ENCODE results near the gene AMPD3. TPM values are rescaled to one million over a fixed set of nuclear protein-coding genes. Genes with fewer than 3 reads are reported as not detected.

Gene AMPD3
- total and polyA plus RNA-seq, 2 of the 13 experiments (the other 11 are each of a cell fraction or from before 2014, with no cell fraction given): 0.33 to 2.3 TPM

DNA sequence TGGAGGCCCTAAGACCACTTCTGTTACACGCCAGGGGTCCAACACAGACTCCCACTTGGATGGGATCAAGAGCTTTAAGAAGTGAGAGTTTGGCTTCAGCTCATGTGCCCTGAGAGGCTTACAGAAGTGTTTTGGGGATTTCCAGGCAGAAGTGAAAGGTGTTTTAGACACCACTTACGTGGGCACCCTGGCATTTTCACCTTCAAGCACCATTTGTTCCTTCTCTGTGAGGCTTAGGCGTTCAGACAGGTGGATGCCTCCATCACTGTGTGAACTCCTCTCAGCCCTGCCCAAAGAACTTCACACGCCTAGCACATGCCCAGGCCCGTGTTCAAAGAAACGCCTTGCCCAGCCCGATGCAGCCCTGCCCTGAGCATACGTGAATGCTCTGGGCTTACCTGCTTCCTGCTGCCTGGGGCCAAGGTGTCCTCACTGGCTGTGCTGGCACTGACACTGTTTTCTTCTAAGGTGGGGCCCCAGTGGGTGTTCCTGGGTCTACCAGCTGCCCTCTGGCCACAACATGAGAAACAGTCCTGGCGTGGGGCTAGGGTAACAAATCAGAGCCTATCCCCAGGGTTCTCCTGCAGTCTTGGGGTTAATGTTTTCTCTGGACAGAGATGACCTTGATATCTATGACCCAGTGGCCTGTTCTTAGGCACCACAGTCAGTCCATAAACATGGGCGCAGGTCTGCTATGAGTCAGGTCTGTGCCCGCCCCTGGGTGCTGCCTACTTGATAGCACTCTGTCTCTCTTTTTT is 34.0 kb downstream of the AMPD3 start:
- no peaks in the 10 kb centered on the region for H3K27me3 ChIP-seq (ENCODE audit: control insufficient read depth in 1 of 2, insufficient read depth in 2 of 2, low read length in 2 of 2)
- H3K4me3 ChIP-seq (replicated peaks in 1 of 3; ENCODE audit: insufficient read depth in 1 of 3, low read depth in 2 of 3, low read length in 3 of 3): no peak overlapping the region
- ChIA-PET POLR2A (interaction anchor here (0.7 kb wide), 1 partner anchor 193 kb away, joined by 4 read pairs; no protein-coding TSS in a partner anchor), CTCF (ENCODE audit: low intra/inter-chr PET ratio, low total read pairs) (no interaction called here)
- H3K9ac ChIP-seq (ENCODE audit: insufficient read depth, low read depth, low read length): no peak overlapping the region
- in situ Hi-C loops (cut with HindIII; ENCODE audit: extremely low pct_ligation_motif_present, low pct_unique_long_range_greater_than_20kb) (no loop called here), intact Hi-C loops (cut with micrococcal nuclease; ENCODE audit: unreplicated experiment) (loop anchor here (10.0 kb wide), 1 partner anchor 586 kb away; no protein-coding TSS in a partner anchor)
- no peak overlapping the region for H3K27ac ChIP-seq (ENCODE audit: extremely low read length, insufficient read depth, low read length)
- H3K36me3 ChIP-seq (replicated peaks in 1 of 2; ENCODE audit: control insufficient read depth in 1 of 2, insufficient read depth in 2 of 2, low read length in 2 of 2): no peaks in the 10 kb centered on the region
- peaks cover 21% of the 10 kb centered on the region for H3K4me1 ChIP-seq (ENCODE audit: insufficient read depth, low read length)
- BruUV-seq (replicated peaks): no TSS peak
- H3K4me2 ChIP-seq (ENCODE audit: low read depth, low read length): no peak overlapping the region
- TF ChIP-seq CTCF (CRISPR knock-in tag; IDR thresholded peaks at IDR 0.05): no peak
- TF ChIP-seq PLRG1 (conservative IDR thresholded peaks at IDR 0.05): no peak
- TF ChIP-seq NR2F6 (IDR thresholded peaks at IDR 0.05): no peak
- no peak for TF ChIP-seq NR2F6 (CRISPR knock-in tag; IDR thresholded peaks at IDR 0.05)
- TF ChIP-seq ZNF597 (CRISPR knock-in tag; IDR thresholded peaks at IDR 0.05): no peak
- TF ChIP-seq PHF8 (CRISPR knock-in tag; IDR thresholded peaks at IDR 0.05): no peak
- TF ChIP-seq ZBTB8A (CRISPR knock-in tag; IDR thresholded peaks at IDR 0.05; ENCODE audit: borderline replicate concordance, low read depth): no peak
- TF ChIP-seq MEF2D (CRISPR knock-in tag; IDR thresholded peaks at IDR 0.05): no peak
- no peak for TF ChIP-seq ATF7-NPFF (CRISPR knock-in tag; IDR thresholded peaks at IDR 0.05; ENCODE audit: low read depth)
- TF ChIP-seq MIER3 (CRISPR knock-in tag; IDR thresholded peaks at IDR 0.05; ENCODE audit: borderline replicate concordance): no peak
- TF ChIP-seq FOXA3 (CRISPR knock-in tag; IDR thresholded peaks at IDR 0.05): no peak
- TF ChIP-seq IRX3 (CRISPR knock-in tag; IDR thresholded peaks at IDR 0.05; ENCODE audit: borderline replicate concordance, low read depth): no peak
- no peak for TF ChIP-seq ZNF367 (CRISPR knock-in tag; IDR thresholded peaks at IDR 0.05; ENCODE audit: borderline replicate concordance)
- no peak for TF ChIP-seq ZNF260 (CRISPR knock-in tag; IDR thresholded peaks at IDR 0.05; ENCODE audit: borderline replicate concordance, low read depth)
- TF ChIP-seq ZNF724P (CRISPR knock-in tag; IDR thresholded peaks at IDR 0.05; ENCODE audit: borderline replicate concordance): no peak
- no peak for TF ChIP-seq ZNF589 (CRISPR knock-in tag; conservative IDR thresholded peaks at IDR 0.05)
- no peak for TF ChIP-seq ZNF18 (CRISPR knock-in tag; IDR thresholded peaks at IDR 0.05; ENCODE audit: insufficient replicate concordance)
- TF ChIP-seq KLF13 (CRISPR knock-in tag; IDR thresholded peaks at IDR 0.05): no peak
- no peak for TF ChIP-seq ZNF143 (CRISPR knock-in tag; IDR thresholded peaks at IDR 0.05)
- TF ChIP-seq ZSCAN21 (CRISPR knock-in tag; IDR thresholded peaks at IDR 0.05; ENCODE audit: borderline replicate concordance): no peak
- no peak for TF ChIP-seq ZNF615 (CRISPR knock-in tag; IDR thresholded peaks at IDR 0.05; ENCODE audit: borderline replicate concordance)
- FAIRE-seq (no peak), DNase-seq (ENCODE audit: low spot score) (no peak), ATAC-seq (peak; percentile 19; the same call in 1 of the 3 replicates)
- WGBS (ENCODE audit: low lambda C conversion rate): 59% methylated on average over 7 of the region's 11 CpGs
- H4K20me1 ChIP-seq (ENCODE audit: insufficient read depth, low read length): no peaks in the 10 kb centered on the region
- no peak overlapping the region for H2AFZ ChIP-seq (ENCODE audit: low read length)
- no peaks in the 10 kb centered on the region for H3K79me2 ChIP-seq (ENCODE audit: insufficient read depth, low read length)
- no peaks in the 10 kb centered on the region for H3K9me3 ChIP-seq (ENCODE audit: low read length)

Measured in HepG2 (cell line).